SK-N-SH (cell line): ENCODE data around the gene AGFG2. TPM values are rescaled to one million over a fixed set of nuclear protein-coding genes. Genes with fewer than 3 reads are reported as not detected.
A peak's percentile ranks its signal among the peaks of the same experiment; 100 is the strongest.

Source experiments
- CTCF ChIA-PET: fragments of 300-600, 350-600 bp; formaldehyde crosslinking; extraction: SDS; loops from one replicate; lab custom pipeline; 2021; lab: Yijun Ruan, JAX
- POLR2A ChIA-PET: fragments of 350-600 bp; sonication (Branson Sonifier 250); formaldehyde crosslinking; extraction: SDS; loops from one replicate; lab custom pipeline; 2020; ENCODE audit warnings: antibody characterized with exemption, inconsistent platforms; lab: Yijun Ruan, JAX
- DNase-seq: peaks from one replicate; pipeline ENCODE4 v3.0.0; 2012
- H2AFZ ChIP-seq: fragments of 200-600 bp; sonication (generic); 2 replicates; pipeline ENCODE4 v1.8.1; 2016; ENCODE audit warnings: antibody characterized with exemption, mild to moderate bottlenecking, low read depth
- H3F3A ChIP-seq: fragments of 200-600 bp; sonication (generic); replicated peaks from 2 replicates; pipeline ENCODE3; 2016; ENCODE audit warnings: antibody characterized with exemption, mild to moderate bottlenecking; ENCODE audit not compliant: insufficient read depth
- H3K27ac ChIP-seq, 2 experiments: fragments of 200-500 bp in 1 of 2; fragments of 200-600 bp in 1 of 2; sonication (Bioruptor generic) in 1 of 2; sonication (generic), shearing (Covaris generic) in 1 of 2; 2 replicates each; pipeline versions ENCODE4 v1.5.1 to v1.6.1; 2014 to 2016; ENCODE audit warnings: low read depth in 2 of 2, inconsistent platforms in 1 of 2, low read length in 1 of 2, mild to moderate bottlenecking in 1 of 2, mixed read lengths in 1 of 2
- H3K27me3 ChIP-seq: fragments of 200-600 bp; sonication (generic), shearing (Covaris generic); 2 replicates; pipeline ENCODE4 v1.6.1; 2016; ENCODE audit warnings: mixed run types; ENCODE audit not compliant: insufficient read depth
- H3K36me3 ChIP-seq, 2 experiments: fragments of 200-500 bp in 1 of 2; fragments of 200-600 bp in 1 of 2; sonication (Bioruptor generic) in 1 of 2; sonication (generic) in 1 of 2; replicated peaks in 1 of 2; 2 replicates each; pipeline versions ENCODE3 to v1.5.1; 2014 to 2016; ENCODE audit warnings: low read length in 1 of 2, mild to moderate bottlenecking in 1 of 2; ENCODE audit not compliant: insufficient read depth in 2 of 2, control insufficient read depth in 1 of 2
- H3K4me1 ChIP-seq, 2 experiments: fragments of 200-500 bp in 1 of 2; fragments of 200-600 bp in 1 of 2; sonication (Bioruptor generic) in 1 of 2; sonication (generic), shearing (Covaris generic) in 1 of 2; 2 replicates each; pipeline versions ENCODE4 v1.5.1 to v1.6.1; 2014 to 2016; ENCODE audit warnings: low read depth in 1 of 2, low read length in 1 of 2, mixed run types in 1 of 2; ENCODE audit not compliant: insufficient read depth in 2 of 2, control insufficient read depth in 1 of 2
- H3K4me2 ChIP-seq: fragments of 200-600 bp; sonication (generic), shearing (Covaris generic); 2 replicates; pipeline ENCODE4 v1.6.1; 2017; ENCODE audit warnings: mixed run types
- H3K4me3 ChIP-seq, 2 experiments: fragments of 200-500 bp in 1 of 2; fragments of 200-600 bp in 1 of 2; sonication (Bioruptor generic) in 1 of 2; sonication (generic), shearing (Covaris generic) in 1 of 2; 2 replicates each; pipeline versions ENCODE4 v1.5.1 to v1.8.1; 2014 to 2016; ENCODE audit warnings: low read depth in 2 of 2, inconsistent platforms in 1 of 2, low read length in 1 of 2, mild to moderate bottlenecking in 1 of 2, mixed read lengths in 1 of 2, moderate library complexity in 1 of 2
- H3K79me2 ChIP-seq: fragments of 200-600 bp; sonication (generic); 2 replicates; pipeline ENCODE4 v1.8.1; 2017; ENCODE audit warnings: mild to moderate bottlenecking; ENCODE audit not compliant: insufficient read depth
- H3K9ac ChIP-seq: fragments of 200-600 bp; sonication (generic); 2 replicates; pipeline ENCODE4 v1.6.1; 2017; ENCODE audit warnings: mixed run types
- H3K9me2 ChIP-seq: fragments of 200-600 bp; sonication (generic); 2 replicates; pipeline ENCODE4 v1.6.1; 2017; ENCODE audit warnings: mixed run types
- H3K9me3 ChIP-seq: fragments of 200-600 bp; sonication (generic); 2 replicates; pipeline ENCODE4 v1.6.1; 2017; ENCODE audit warnings: mixed run types, mild to moderate bottlenecking, moderate library complexity
- H4K20me1 ChIP-seq: fragments of 200-600 bp; sonication (generic); 2 replicates; pipeline ENCODE4 v1.6.1; 2017; ENCODE audit warnings: mild to moderate bottlenecking, mixed run types; ENCODE audit not compliant: insufficient read depth
- CTCF ChIP-seq: fragments of 200-600 bp; sonication (generic); IDR thresholded peaks from 2 replicates; pipeline ENCODE4 v1.6.1; 2017; ENCODE audit warnings: antibody characterized with exemption, mild to moderate bottlenecking, moderate library complexity
- ELF1 ChIP-seq: IDR thresholded peaks from 2 replicates; pipeline ENCODE4 v1.4.0; 2012
- EZH2phosphoT487 ChIP-seq: fragments of 200-600 bp; sonication (generic); IDR thresholded peaks from 2 replicates; pipeline ENCODE4 v1.6.1; 2017; ENCODE audit warnings: low read depth, mixed run types, mild to moderate bottlenecking, antibody characterized with exemption, moderate library complexity, borderline replicate concordance
- FOXM1 ChIP-seq: IDR thresholded peaks from 2 replicates; pipeline ENCODE4 v1.4.0; 2012; ENCODE audit warnings: low read depth, mild to moderate bottlenecking
- GABPA ChIP-seq: IDR thresholded peaks from 2 replicates; pipeline ENCODE4 v1.4.0; 2012; ENCODE audit warnings: low read depth, mild to moderate bottlenecking
- GATA2 ChIP-seq: sonication (generic); formaldehyde crosslinking; IDR thresholded peaks from 2 replicates; pipeline ENCODE4 v1.5.0; 2020; ENCODE audit warnings: mild to moderate bottlenecking, missing genetic modification reagents
- JUND ChIP-seq: IDR thresholded peaks from 2 replicates; pipeline ENCODE4 v1.4.0; 2012
- MEF2A ChIP-seq: IDR thresholded peaks from 2 replicates; pipeline ENCODE4 v1.4.0; 2012; ENCODE audit warnings: low read depth, borderline replicate concordance
- MXI1 ChIP-seq: IDR thresholded peaks from 2 replicates; pipeline ENCODE4 v1.6.1; 2012; ENCODE audit warnings: mild to moderate bottlenecking, low read depth, low read length, improper control_type of control experiment
- NRF1 ChIP-seq: IDR thresholded peaks from 2 replicates; pipeline ENCODE4 v1.6.1; 2012; ENCODE audit warnings: low read depth, mild to moderate bottlenecking, low read length
- PBX3 ChIP-seq: IDR thresholded peaks from 2 replicates; pipeline ENCODE4; 2012
- POLR2AphosphoS5 ChIP-seq: IDR thresholded peaks from 2 replicates; pipeline ENCODE4 v1.6.1; 2012; ENCODE audit warnings: low read depth, low read length
- RAD21 ChIP-seq: IDR thresholded peaks from 2 replicates; pipeline ENCODE4 v1.6.1; 2012; ENCODE audit warnings: mild to moderate bottlenecking, low read length
- RCOR1 ChIP-seq: fragments of 150-350 bp; IDR thresholded peaks from 2 replicates; pipeline ENCODE4 v1.6.1; 2017; ENCODE audit warnings: antibody characterized with exemption, low read length
- RFX5 ChIP-seq: IDR thresholded peaks from 2 replicates; pipeline ENCODE4 v1.6.1; 2012; ENCODE audit warnings: mild to moderate bottlenecking, improper control_type of control experiment, low read length
- RXRA ChIP-seq: IDR thresholded peaks from 2 replicates; pipeline ENCODE4 v1.4.0; 2012; ENCODE audit warnings: low read depth, mild to moderate bottlenecking, borderline replicate concordance
- TAF1 ChIP-seq: IDR thresholded peaks from 2 replicates; pipeline ENCODE4 v1.6.1; 2012; ENCODE audit warnings: low read depth, mild to moderate bottlenecking, low read length, moderate library complexity, borderline replicate concordance
- TCF12 ChIP-seq: IDR thresholded peaks from 2 replicates; pipeline ENCODE4 v1.4.0; 2012
- YY1 ChIP-seq: IDR thresholded peaks from 2 replicates; pipeline ENCODE4 v1.4.0; 2012; ENCODE audit warnings: low read depth, mild to moderate bottlenecking
- ZBTB33 ChIP-seq: IDR thresholded peaks from 2 replicates; pipeline ENCODE4 v1.4.0; 2012; ENCODE audit warnings: low read depth, borderline replicate concordance
- WGBS: methylation state at CpG from one replicate; pipeline ENCODE4 v1.1.6; 2017; ENCODE audit warnings: low lambda C conversion rate; 5-methylcytosine and 5-hydroxymethylcytosine counted together
- polyA plus RNA-seq, 3 experiments: library from polyadenylated mRNA; depleted of rRNA; stranded (reverse); fragments of >200 nt; gene quantifications; 2 replicates each; pipeline ENCODE4 v1.2.3, GENCODE V29; 2012

Gene AGFG2
- polyA plus RNA-seq, 1 of the 3 experiments (the other 2 are of a cell fraction) = 23.1 TPM

DNA sequence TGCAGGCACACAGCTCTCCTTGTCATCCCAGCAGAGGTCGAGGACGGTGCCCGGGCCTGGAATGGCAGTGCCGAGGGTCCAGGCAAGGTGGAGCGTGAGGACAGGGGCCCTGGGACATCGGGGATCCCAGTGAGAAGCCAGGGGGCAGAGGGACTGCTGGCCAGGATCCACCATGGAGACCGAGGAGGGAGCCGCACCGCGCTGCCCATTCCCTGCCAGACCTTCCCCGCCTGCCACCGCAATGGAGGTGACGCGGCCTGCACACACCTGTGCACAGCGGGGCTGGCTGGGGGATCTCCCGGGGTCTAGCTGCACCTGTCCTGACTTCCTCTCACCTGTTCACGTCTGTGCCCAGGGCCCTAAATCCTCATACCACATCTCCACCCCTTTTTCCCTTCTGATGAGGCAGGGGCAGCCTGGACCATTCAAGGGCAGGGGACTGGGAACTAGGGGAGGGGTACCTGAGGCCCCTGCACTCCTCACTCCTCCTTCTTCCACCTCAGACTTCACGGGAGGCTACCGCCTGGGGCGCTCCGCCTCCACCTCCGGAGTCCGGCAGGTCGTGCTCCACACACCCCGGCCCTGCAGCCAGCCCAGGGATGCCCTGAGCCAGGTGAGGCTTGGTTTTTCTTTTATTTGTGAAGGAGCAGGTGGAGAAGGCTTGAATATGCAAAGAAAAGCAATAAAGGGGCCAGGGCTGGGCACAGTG, 48.4 kb upstream of the AGFG2 start:
- TF ChIP-seq EZH2phosphoT487 (no peak), RXRA (no peak), ZBTB33 (no peak), POLR2AphosphoS5 (no peak), MEF2A (no peak), RAD21 (no peak), MXI1 (no peak), TAF1 (no peak), RCOR1 (no peak), FOXM1 (no peak), CTCF (no peak), RFX5 (no peak), ELF1 (no peak), NRF1 (no peak), TCF12 (no peak), PBX3 (no peak), GABPA (no peak), GATA2 (CRISPR knock-in tag) (no peak), YY1 (no peak), JUND (no peak)
- TF ChIP-seq, all 33 proteins: peak for 0
- Histone ChIP-seq H3K79me2 (no peaks in the 10 kb centered on the region), H3K9ac (no peak overlapping the region), H3K9me2 (no peaks in the 10 kb centered on the region), H3K36me3 (peaks cover 0 to 6% of the 10 kb centered on the region in 2 experiments), H3K4me1 (peaks cover 3 to 24% of the 10 kb centered on the region in 2 experiments; a peak in 2 of 4 replicates), H3K27me3 (no peaks in the 10 kb centered on the region), H2AFZ (no peak overlapping the region), H3K27ac (peak overlapping the region in 1 of 2 experiments; percentile 73; a peak in 1 of 4 replicates), H4K20me1 (no peaks in the 10 kb centered on the region), H3K4me3 (no peak overlapping the region), H3K9me3 (no peaks in the 10 kb centered on the region), H3K4me2 (no peak overlapping the region; the same call in 1 of the 2 replicates), H3F3A (no peaks in the 10 kb centered on the region)
- peak; percentile 29 for DNase-seq
- WGBS = 93% methylated on average over 14 of the region's 25 CpGs
- ChIA-PET POLR2A (interaction anchor here (0.6 to 1.8 kb wide), 10 partner anchors 11 to 112 kb away, joined by 3 to 8 read pairs (median 4); partner anchors contain the start of genes AGFG2, MEPCE and PPP1R35), CTCF (interaction anchor here (1.3 to 11.1 kb wide), 9 partner anchors 22 to 202 kb away, joined by 4 to 151 read pairs (median 5); no protein-coding TSS in a partner anchor)
